ENCODE data around the gene BTG4. TPM values are rescaled to one million over a fixed set of nuclear protein-coding genes. Genes with fewer than 3 reads are reported as not detected.

The BTG4 gene
- polyA plus RNA-seq, 3 donors, result not detected

GRCh38 chr11:111499483-111499882 lies 12.7 kb downstream of the BTG4 start:
- intact Hi-C loops (cut with micrococcal nuclease), result no loop called here
- peaks cover 0 to 4% (median 0%) of the 10 kb centered on the region in 3 donors for H3K27me3 Mint-ChIP-seq (ENCODE audit: low read depth in 3 of 3)
- Histone ChIP-seq H3K79me2 (ENCODE audit: insufficient read depth, low read length) (no peaks in the 10 kb centered on the region), H3K4me1 (ENCODE audit: control insufficient read depth in 1 of 2, insufficient read depth in 2 of 2, low read length in 2 of 2) (no peaks in the 10 kb centered on the region), H3K27me3 (ENCODE audit: control insufficient read depth in 2 of 2, insufficient read depth in 2 of 2, low read length in 2 of 2) (no peaks in the 10 kb centered on the region), H3K4me2 (replicated peaks; ENCODE audit: extremely low read depth, low read length, poor library complexity, severe bottlenecking) (no peak overlapping the region), H2AFZ (ENCODE audit: insufficient read depth, low read depth, low read length, poor library complexity, severe bottlenecking) (no peak overlapping the region), H3K27ac (ENCODE audit: low read depth in 1 of 2, low read length in 2 of 2) (no peak overlapping the region), H3K9me3 (replicated peaks in 1 of 2; ENCODE audit: control insufficient read depth in 1 of 2, insufficient read depth in 1 of 2, low read length in 2 of 2) (no peaks in the 10 kb centered on the region), H4K20me1 (ENCODE audit: insufficient read depth, low read length) (no peaks in the 10 kb centered on the region), H3K9ac (ENCODE audit: insufficient read depth, low read length, poor library complexity, severe bottlenecking) (no peak overlapping the region), H3K4me3 (replicated peaks in 1 of 3; ENCODE audit: low read depth in 2 of 3, low read length in 3 of 3) (no peak overlapping the region), H3K36me3 (replicated peaks in 1 of 2; ENCODE audit: control insufficient read depth in 1 of 2, insufficient read depth in 2 of 2, low read length in 2 of 2) (no peaks in the 10 kb centered on the region)
- no peaks in the 10 kb centered on the region for H3K9me3 Mint-ChIP-seq
- no peak for TF ChIP-seq CTCF (IDR thresholded peaks at IDR 0.05)
- H3K4me3 Mint-ChIP-seq, result no peak overlapping the region
- 100% methylated on average over 3 of the region's 5 CpGs for WGBS (ENCODE audit: insufficient coverage)
- DNase-seq, result no peak
- no peaks in the 10 kb centered on the region for H3K36me3 Mint-ChIP-seq
- no peak overlapping the region for H3K27ac Mint-ChIP-seq
- peaks cover 3% of the 10 kb centered on the region for H3K4me1 Mint-ChIP-seq

DNA sequence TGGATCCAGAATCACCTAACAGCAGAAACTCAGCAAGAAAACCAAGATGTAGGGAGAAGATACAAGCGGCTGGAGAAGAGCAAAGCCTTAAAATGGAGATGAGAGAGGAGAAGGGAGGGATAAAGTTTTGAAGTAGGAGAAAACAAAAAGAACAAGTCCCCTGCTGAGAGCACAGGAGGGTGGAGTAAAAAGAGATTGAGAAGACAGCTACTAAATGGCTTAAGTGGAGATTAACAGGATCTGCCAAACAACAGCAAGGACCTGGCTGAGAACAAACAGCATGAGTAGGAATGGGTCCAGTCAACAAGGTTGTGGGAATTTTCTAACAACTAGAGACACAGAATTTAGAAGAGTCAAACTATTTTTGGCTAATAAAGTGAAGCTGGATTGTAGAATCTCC lies 18.1 kb downstream of the BTG4 start:
- no peak for DNase-seq
- no peaks in the 10 kb centered on the region for H3K36me3 Mint-ChIP-seq
- intact Hi-C loops (cut with micrococcal nuclease), result no loop called here
- H3K4me3 ChIP-seq (replicated peaks in 1 of 3; ENCODE audit: low read depth in 2 of 3, low read length in 3 of 3), result no peak overlapping the region
- no peaks in the 10 kb centered on the region for H3K27me3 ChIP-seq (ENCODE audit: control insufficient read depth in 2 of 2, insufficient read depth in 2 of 2, low read length in 2 of 2)
- H3K27me3 Mint-ChIP-seq (ENCODE audit: low read depth in 3 of 3), result peaks cover 0 to 1% (median 0%) of the 10 kb centered on the region in 3 donors
- no peaks in the 10 kb centered on the region for H3K4me1 ChIP-seq (ENCODE audit: control insufficient read depth in 1 of 2, insufficient read depth in 2 of 2, low read length in 2 of 2)
- no peak for TF ChIP-seq CTCF (IDR thresholded peaks at IDR 0.05)
- peaks cover 3% of the 10 kb centered on the region for H3K4me1 Mint-ChIP-seq
- no peaks in the 10 kb centered on the region for H3K9me3 ChIP-seq (replicated peaks in 1 of 2; ENCODE audit: control insufficient read depth in 1 of 2, insufficient read depth in 1 of 2, low read length in 2 of 2)
- no peak overlapping the region for H3K4me3 Mint-ChIP-seq
- 100% methylated on average over 1 of the region's 1 CpG for WGBS (ENCODE audit: insufficient coverage)
- no peak overlapping the region for H2AFZ ChIP-seq (ENCODE audit: insufficient read depth, low read depth, low read length, poor library complexity, severe bottlenecking)
- no peak overlapping the region for H3K4me2 ChIP-seq (replicated peaks; ENCODE audit: extremely low read depth, low read length, poor library complexity, severe bottlenecking)
- H4K20me1 ChIP-seq (ENCODE audit: insufficient read depth, low read length), result no peaks in the 10 kb centered on the region
- H3K27ac Mint-ChIP-seq, result no peak overlapping the region
- H3K9ac ChIP-seq (ENCODE audit: insufficient read depth, low read length, poor library complexity, severe bottlenecking), result no peak overlapping the region
- H3K9me3 Mint-ChIP-seq, result peaks cover 0 to 5% (median under 1%) of the 10 kb centered on the region in 7 donors
- no peaks in the 10 kb centered on the region for H3K36me3 ChIP-seq (replicated peaks in 1 of 2; ENCODE audit: control insufficient read depth in 1 of 2, insufficient read depth in 2 of 2, low read length in 2 of 2)
- H3K79me2 ChIP-seq (ENCODE audit: insufficient read depth, low read length), result no peaks in the 10 kb centered on the region
- no peak overlapping the region for H3K27ac ChIP-seq (ENCODE audit: low read depth in 1 of 2, low read length in 2 of 2)
